ENCODE data around the gene CDH5.

The CDH5 gene

GRCh38 chr16:66354034-66354909 is 12.2 kb upstream of the CDH5 start:
- Histone ChIP-seq H3K36me3 (ENCODE audit: low read depth) (no peaks in the 10 kb centered on the region), H3K9me3 (ENCODE audit: severe bottlenecking) (no peaks in the 10 kb centered on the region), H3K27me3 (ENCODE audit: insufficient read depth, poor library complexity, severe bottlenecking) (no peaks in the 10 kb centered on the region), H3K4me1 (ENCODE audit: insufficient read depth, poor library complexity, severe bottlenecking) (peaks cover 5% of the 10 kb centered on the region), H3K4me3 (ENCODE audit: severe bottlenecking) (no peak overlapping the region), H3K27ac (ENCODE audit: poor library complexity, severe bottlenecking) (no peak overlapping the region)
- TF ChIP-seq CTCF (IDR thresholded peaks at IDR 0.05; ENCODE audit: poor library complexity, severe bottlenecking) = no peak
- DNase-seq (ENCODE audit: low spot score) (no peak), ATAC-seq (ENCODE audit: low read depth) (no peak)

GRCh38 chr16:66355526-66355925 is 11.0 kb upstream of the CDH5 start:
- ATAC-seq (ENCODE audit: low read depth) = no peak
- DNase-seq (ENCODE audit: low spot score) = no peak

GRCh38 chr16:66357523-66357928 is 9.0 kb upstream of the CDH5 start:
- Histone ChIP-seq H3K27me3 (ENCODE audit: insufficient read depth, poor library complexity, severe bottlenecking) (no peaks in the 10 kb centered on the region), H3K27ac (ENCODE audit: poor library complexity, severe bottlenecking) (peak overlapping the region; percentile 54), H3K4me3 (ENCODE audit: severe bottlenecking) (no peak overlapping the region), H3K9me3 (ENCODE audit: severe bottlenecking) (no peaks in the 10 kb centered on the region), H3K4me1 (ENCODE audit: insufficient read depth, poor library complexity, severe bottlenecking) (peaks cover 13% of the 10 kb centered on the region), H3K36me3 (ENCODE audit: low read depth) (no peaks in the 10 kb centered on the region)
- peak; percentile 89 for TF ChIP-seq CTCF (IDR thresholded peaks at IDR 0.05; ENCODE audit: poor library complexity, severe bottlenecking)
- DNase-seq (ENCODE audit: low spot score) = no peak
- ATAC-seq (ENCODE audit: low read depth) = peak; percentile 56

More at GRCh38 chr16:66355526-66355925, 11.0 kb upstream of the CDH5 start:
- H3K9me3 ChIP-seq (ENCODE audit: severe bottlenecking) = no peaks in the 10 kb centered on the region
- no peaks in the 10 kb centered on the region for H3K27me3 ChIP-seq (ENCODE audit: insufficient read depth, poor library complexity, severe bottlenecking)
- TF ChIP-seq CTCF (IDR thresholded peaks at IDR 0.05; ENCODE audit: poor library complexity, severe bottlenecking) = no peak
- peaks cover 13% of the 10 kb centered on the region for H3K4me1 ChIP-seq (ENCODE audit: insufficient read depth, poor library complexity, severe bottlenecking)
- no peaks in the 10 kb centered on the region for H3K36me3 ChIP-seq (ENCODE audit: low read depth)
- H3K27ac ChIP-seq (ENCODE audit: poor library complexity, severe bottlenecking) = no peak overlapping the region
- no peak overlapping the region for H3K4me3 ChIP-seq (ENCODE audit: severe bottlenecking)

GRCh38 chr16:66358231-66358630 is 8.3 kb upstream of the CDH5 start:
- DNase-seq (ENCODE audit: low spot score) (no peak), ATAC-seq (ENCODE audit: low read depth) (no peak)
- peak overlapping the region; percentile 54 for H3K27ac ChIP-seq (ENCODE audit: poor library complexity, severe bottlenecking)
- H3K36me3 ChIP-seq (ENCODE audit: low read depth) = no peaks in the 10 kb centered on the region
- H3K4me3 ChIP-seq (ENCODE audit: severe bottlenecking) = no peak overlapping the region
- no peaks in the 10 kb centered on the region for H3K9me3 ChIP-seq (ENCODE audit: severe bottlenecking)
- H3K27me3 ChIP-seq (ENCODE audit: insufficient read depth, poor library complexity, severe bottlenecking) = no peaks in the 10 kb centered on the region
- peaks cover 13% of the 10 kb centered on the region for H3K4me1 ChIP-seq (ENCODE audit: insufficient read depth, poor library complexity, severe bottlenecking)
- TF ChIP-seq CTCF (IDR thresholded peaks at IDR 0.05; ENCODE audit: poor library complexity, severe bottlenecking) = no peak

GRCh38 chr16:66359012-66359411 is 7.5 kb upstream of the CDH5 start:
- no peak for TF ChIP-seq CTCF (IDR thresholded peaks at IDR 0.05; ENCODE audit: poor library complexity, severe bottlenecking)
- peaks cover 13% of the 10 kb centered on the region for H3K4me1 ChIP-seq (ENCODE audit: insufficient read depth, poor library complexity, severe bottlenecking)
- DNase-seq (ENCODE audit: low spot score) (no peak), ATAC-seq (ENCODE audit: low read depth) (peak; percentile 80)
- no peaks in the 10 kb centered on the region for H3K27me3 ChIP-seq (ENCODE audit: insufficient read depth, poor library complexity, severe bottlenecking)
- no peaks in the 10 kb centered on the region for H3K36me3 ChIP-seq (ENCODE audit: low read depth)
- peak overlapping the region; percentile 54 for H3K27ac ChIP-seq (ENCODE audit: poor library complexity, severe bottlenecking)
- H3K9me3 ChIP-seq (ENCODE audit: severe bottlenecking) = no peaks in the 10 kb centered on the region
- H3K4me3 ChIP-seq (ENCODE audit: severe bottlenecking) = no peak overlapping the region
